ENCODE measurements around the gene AGAP9.

The AGAP9 gene

GRCh38 chr10:47454008-47454779, 69.2 kb downstream of the AGAP9 start:
- no peak overlapping the region for H3K4me3 ChIP-seq (ENCODE audit: low read depth, low read length)

GRCh38 chr10:47453141-47454007, 70.1 kb downstream of the AGAP9 start:
- H3K4me3 ChIP-seq (ENCODE audit: low read depth, low read length): no peak overlapping the region
- TF ChIP-seq CTCF (IDR thresholded peaks at IDR 0.05; ENCODE audit: borderline replicate concordance, insufficient read depth, low read depth, low read length): no peak

More at GRCh38 chr10:47454008-47454779, 69.2 kb downstream of the AGAP9 start:
- TF ChIP-seq CTCF (IDR thresholded peaks at IDR 0.05; ENCODE audit: borderline replicate concordance, insufficient read depth, low read depth, low read length): no peak

GRCh38 chr10:47452495-47453140, 70.8 kb downstream of the AGAP9 start:
- TF ChIP-seq CTCF (IDR thresholded peaks at IDR 0.05; ENCODE audit: borderline replicate concordance, insufficient read depth, low read depth, low read length): no peak
- no peak overlapping the region for H3K4me3 ChIP-seq (ENCODE audit: low read depth, low read length)

GRCh38 chr10:47451998-47452494, 71.4 kb downstream of the AGAP9 start:
- H3K4me3 ChIP-seq (ENCODE audit: low read depth, low read length): no peak overlapping the region
- TF ChIP-seq CTCF (IDR thresholded peaks at IDR 0.05; ENCODE audit: borderline replicate concordance, insufficient read depth, low read depth, low read length): no peak

Measured in GM12875 (cell line).